ENCODE measurements around the gene AIFM1.

Gene AIFM1

DNA sequence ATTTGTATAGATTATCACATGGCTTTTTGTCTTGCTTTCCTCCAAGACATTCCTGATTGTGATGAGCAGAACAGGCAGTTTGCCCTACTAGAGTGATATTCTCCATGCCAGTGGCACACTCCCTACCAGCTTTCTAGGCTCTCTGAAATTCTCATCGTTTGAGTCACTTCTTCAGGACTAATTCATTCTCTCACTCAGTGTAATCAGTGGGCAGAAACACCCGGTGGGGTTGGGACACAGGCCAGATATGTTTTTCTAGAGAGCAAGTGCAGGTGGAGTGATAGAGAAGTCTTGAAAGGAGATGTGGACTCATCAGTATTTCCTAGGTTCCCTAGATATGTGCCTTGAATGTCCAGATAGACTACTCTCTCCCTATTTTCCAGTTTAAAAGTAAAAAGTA lies 19.2 kb upstream of the AIFM1 start:
- TF ChIP-seq, protein P1, sequence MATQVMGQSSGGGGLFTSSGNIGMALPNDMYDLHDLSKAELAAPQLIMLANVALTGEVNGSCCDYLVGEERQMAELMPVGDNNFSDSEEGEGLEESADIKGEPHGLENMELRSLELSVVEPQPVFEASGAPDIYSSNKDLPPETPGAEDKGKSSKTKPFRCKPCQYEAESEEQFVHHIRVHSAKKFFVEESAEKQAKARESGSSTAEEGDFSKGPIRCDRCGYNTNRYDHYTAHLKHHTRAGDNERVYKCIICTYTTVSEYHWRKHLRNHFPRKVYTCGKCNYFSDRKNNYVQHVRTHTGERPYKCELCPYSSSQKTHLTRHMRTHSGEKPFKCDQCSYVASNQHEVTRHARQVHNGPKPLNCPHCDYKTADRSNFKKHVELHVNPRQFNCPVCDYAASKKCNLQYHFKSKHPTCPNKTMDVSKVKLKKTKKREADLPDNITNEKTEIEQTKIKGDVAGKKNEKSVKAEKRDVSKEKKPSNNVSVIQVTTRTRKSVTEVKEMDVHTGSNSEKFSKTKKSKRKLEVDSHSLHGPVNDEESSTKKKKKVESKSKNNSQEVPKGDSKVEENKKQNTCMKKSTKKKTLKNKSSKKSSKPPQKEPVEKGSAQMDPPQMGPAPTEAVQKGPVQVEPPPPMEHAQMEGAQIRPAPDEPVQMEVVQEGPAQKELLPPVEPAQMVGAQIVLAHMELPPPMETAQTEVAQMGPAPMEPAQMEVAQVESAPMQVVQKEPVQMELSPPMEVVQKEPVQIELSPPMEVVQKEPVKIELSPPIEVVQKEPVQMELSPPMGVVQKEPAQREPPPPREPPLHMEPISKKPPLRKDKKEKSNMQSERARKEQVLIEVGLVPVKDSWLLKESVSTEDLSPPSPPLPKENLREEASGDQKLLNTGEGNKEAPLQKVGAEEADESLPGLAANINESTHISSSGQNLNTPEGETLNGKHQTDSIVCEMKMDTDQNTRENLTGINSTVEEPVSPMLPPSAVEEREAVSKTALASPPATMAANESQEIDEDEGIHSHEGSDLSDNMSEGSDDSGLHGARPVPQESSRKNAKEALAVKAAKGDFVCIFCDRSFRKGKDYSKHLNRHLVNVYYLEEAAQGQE (IDR thresholded peaks at IDR 0.05; ENCODE audit: insufficient read depth in 1 of 2, low read depth in 2 of 2, low read length in 2 of 2): no peak
- TF ChIP-seq TAF1 (IDR thresholded peaks at IDR 0.05; ENCODE audit: borderline replicate concordance, insufficient read depth, low read length): no peak
- no peak for TF ChIP-seq FOXP2 (optimal IDR thresholded peaks at IDR 0.05; ENCODE audit: borderline replicate concordance, extremely low read depth, extremely low read length, insufficient read depth)
- no peak for TF ChIP-seq SIN3A (IDR thresholded peaks at IDR 0.05; ENCODE audit: borderline replicate concordance, insufficient read depth, low read length)
- TF ChIP-seq POLR2AphosphoS5 (IDR thresholded peaks at IDR 0.05; ENCODE audit: low read depth, low read length): no peak

DNA sequence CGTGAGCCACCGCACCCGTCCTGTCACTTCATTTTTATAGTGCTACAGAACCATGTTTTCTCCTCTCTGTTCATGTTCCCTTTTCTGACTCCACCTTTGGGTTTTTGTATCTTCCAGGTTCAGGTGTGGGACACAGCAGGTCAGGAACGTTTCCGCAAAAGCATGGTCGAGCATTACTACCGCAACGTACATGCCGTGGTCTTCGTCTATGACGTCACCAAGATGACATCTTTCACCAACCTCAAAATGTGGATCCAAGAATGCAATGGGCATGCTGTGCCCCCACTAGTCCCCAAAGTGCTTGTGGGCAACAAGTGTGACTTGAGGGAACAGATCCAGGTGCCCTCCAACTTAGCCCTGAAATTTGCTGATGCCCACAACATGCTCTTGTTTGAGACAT lies 18.5 kb upstream of the AIFM1 start:
- TF ChIP-seq, protein P1 (IDR thresholded peaks at IDR 0.05; ENCODE audit: insufficient read depth in 1 of 2, low read depth in 2 of 2, low read length in 2 of 2): no peak
- no peak for TF ChIP-seq TAF1 (IDR thresholded peaks at IDR 0.05; ENCODE audit: borderline replicate concordance, insufficient read depth, low read length)
- TF ChIP-seq POLR2AphosphoS5 (IDR thresholded peaks at IDR 0.05; ENCODE audit: low read depth, low read length): no peak
- no peak for TF ChIP-seq SIN3A (IDR thresholded peaks at IDR 0.05; ENCODE audit: borderline replicate concordance, insufficient read depth, low read length)
- TF ChIP-seq FOXP2 (optimal IDR thresholded peaks at IDR 0.05; ENCODE audit: borderline replicate concordance, extremely low read depth, extremely low read length, insufficient read depth): no peak

DNA sequence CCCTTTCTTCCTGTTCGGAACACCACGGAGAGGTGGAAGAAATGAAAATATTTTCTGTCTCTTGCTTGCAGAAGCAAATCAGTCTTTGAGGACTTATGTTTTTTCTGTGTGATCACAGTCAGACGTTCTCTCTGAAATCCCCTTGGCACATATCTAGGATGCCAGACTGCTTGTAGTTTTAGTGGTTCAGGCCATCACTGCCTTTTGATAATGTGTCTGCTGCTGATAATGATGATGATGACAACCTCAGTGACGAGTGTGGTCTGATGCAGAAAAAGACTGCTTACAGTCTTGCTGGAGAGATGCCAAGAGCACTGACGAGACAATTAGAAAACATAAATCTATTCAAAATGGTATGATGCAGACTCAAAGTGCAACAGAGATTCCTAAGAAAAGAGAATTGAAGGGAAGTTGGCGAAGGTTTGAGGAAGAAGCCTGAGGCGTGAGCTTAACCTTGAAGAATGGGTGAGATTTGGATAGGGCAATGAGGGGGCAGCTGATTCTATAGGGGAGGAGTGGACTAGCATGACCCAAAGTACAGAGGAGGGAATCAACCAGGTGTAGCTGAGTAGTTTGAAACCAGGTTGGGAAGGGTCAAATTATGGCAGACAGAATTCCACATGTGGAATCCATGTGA lies 14.1 kb upstream of the AIFM1 start:
- TF ChIP-seq SIN3A (IDR thresholded peaks at IDR 0.05; ENCODE audit: borderline replicate concordance, insufficient read depth, low read length) (no peak), TAF1 (IDR thresholded peaks at IDR 0.05; ENCODE audit: borderline replicate concordance, insufficient read depth, low read length) (no peak), FOXP2 (optimal IDR thresholded peaks at IDR 0.05; ENCODE audit: borderline replicate concordance, extremely low read depth, extremely low read length, insufficient read depth) (no peak), POLR2AphosphoS5 (IDR thresholded peaks at IDR 0.05; ENCODE audit: low read depth, low read length) (no peak)
- TF ChIP-seq, protein P1 (IDR thresholded peaks at IDR 0.05; ENCODE audit: insufficient read depth in 1 of 2, low read depth in 2 of 2, low read length in 2 of 2): no peak

DNA sequence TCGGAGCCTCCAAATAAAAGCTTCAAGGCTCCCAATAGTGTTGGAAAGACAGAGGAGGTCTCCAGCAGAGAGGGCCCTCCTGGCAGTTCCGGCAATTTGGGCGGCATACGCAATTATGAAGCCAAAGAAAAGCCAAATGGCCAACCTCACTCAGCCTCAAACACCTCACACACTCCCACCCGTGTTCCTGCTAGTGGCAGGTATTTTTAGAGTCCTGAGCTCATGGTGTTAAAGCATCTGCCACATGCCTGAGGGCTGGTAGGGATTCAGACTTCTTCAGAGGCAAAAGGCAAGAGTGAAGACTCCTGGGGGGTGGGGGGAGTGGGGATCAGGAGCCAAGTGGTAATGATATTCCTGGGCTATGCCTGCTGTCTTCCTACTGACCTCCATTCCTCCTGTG lies 13.5 kb upstream of the AIFM1 start:
- TF ChIP-seq, protein P1 (IDR thresholded peaks at IDR 0.05; ENCODE audit: insufficient read depth in 1 of 2, low read depth in 2 of 2, low read length in 2 of 2): no peak
- TF ChIP-seq FOXP2 (optimal IDR thresholded peaks at IDR 0.05; ENCODE audit: borderline replicate concordance, extremely low read depth, extremely low read length, insufficient read depth): no peak
- no peak for TF ChIP-seq POLR2AphosphoS5 (IDR thresholded peaks at IDR 0.05; ENCODE audit: low read depth, low read length)
- no peak for TF ChIP-seq TAF1 (IDR thresholded peaks at IDR 0.05; ENCODE audit: borderline replicate concordance, insufficient read depth, low read length)
- TF ChIP-seq SIN3A (IDR thresholded peaks at IDR 0.05; ENCODE audit: borderline replicate concordance, insufficient read depth, low read length): no peak

Data from PFSK-1 (cell line).